ENCODE data around the gene CLEC2B. TPM values are rescaled to one million over a fixed set of nuclear protein-coding genes. Genes with fewer than 3 reads are reported as not detected.
A peak's percentile ranks its signal among the peaks of the same experiment; 100 is the strongest.

The CLEC2B gene
- total and polyA plus RNA-seq, 2 donors (not counting 1 experiment from before 2014, with no cell fraction given), result 9.7 to 15.7 TPM

GRCh38 chr12:9851050-9851449 is 18.1 kb downstream of the CLEC2B start:
- Histone ChIP-seq H3K4me1 (ENCODE audit: control insufficient read depth, extremely low read depth, insufficient read depth, low read length) (no peaks in the 10 kb centered on the region), H3K27me3 (ENCODE audit: control insufficient read depth, insufficient read depth, low read length) (no peaks in the 10 kb centered on the region), H3K79me2 (ENCODE audit: control insufficient read depth, insufficient read depth, low read length) (no peaks in the 10 kb centered on the region), H3K27ac (ENCODE audit: insufficient read depth, low read length) (no peak overlapping the region), H3K9ac (ENCODE audit: insufficient read depth, low read length) (no peak overlapping the region), H2AFZ (ENCODE audit: low read length) (no peak overlapping the region), H3K36me3 (ENCODE audit: control insufficient read depth, insufficient read depth, low read length) (no peaks in the 10 kb centered on the region), H3K4me3 (replicated peaks in 1 of 4; ENCODE audit: control extremely low read depth in 1 of 4, insufficient read depth in 1 of 4, low read depth in 3 of 4, low read length in 4 of 4) (no peak overlapping the region), H3K9me3 (ENCODE audit: control insufficient read depth, insufficient read depth, low read depth, low read length) (no peaks in the 10 kb centered on the region), H3K4me2 (ENCODE audit: extremely low read depth, insufficient read depth, low read length) (no peak overlapping the region), H4K20me1 (ENCODE audit: control insufficient read depth, extremely low read depth, insufficient read depth, low read length) (no peaks in the 10 kb centered on the region)
- no peak for DNase-seq (ENCODE audit: low read depth in 2 of 2)
- TF ChIP-seq CTCF (conservative IDR thresholded peaks at IDR 0.05 in 1 of 2, IDR thresholded peaks at IDR 0.05 in 1 of 2; ENCODE audit: low read depth in 1 of 2, low read length in 2 of 2), result no peak
- TF ChIP-seq EZH2 (IDR thresholded peaks at IDR 0.05; ENCODE audit: low read length, missing control alignments), result no peak

GRCh38 chr12:9848899-9849298 is 20.3 kb downstream of the CLEC2B start:
- TF ChIP-seq EZH2 (IDR thresholded peaks at IDR 0.05; ENCODE audit: low read length, missing control alignments) (no peak), CTCF (conservative IDR thresholded peaks at IDR 0.05 in 1 of 2, IDR thresholded peaks at IDR 0.05 in 1 of 2; ENCODE audit: low read depth in 1 of 2, low read length in 2 of 2) (no peak)
- Histone ChIP-seq H3K4me3 (replicated peaks in 1 of 4; ENCODE audit: control extremely low read depth in 1 of 4, insufficient read depth in 1 of 4, low read depth in 3 of 4, low read length in 4 of 4) (no peak overlapping the region), H3K9ac (ENCODE audit: insufficient read depth, low read length) (no peak overlapping the region), H4K20me1 (ENCODE audit: control insufficient read depth, extremely low read depth, insufficient read depth, low read length) (no peaks in the 10 kb centered on the region), H3K4me2 (ENCODE audit: extremely low read depth, insufficient read depth, low read length) (no peak overlapping the region), H3K9me3 (ENCODE audit: control insufficient read depth, insufficient read depth, low read depth, low read length) (no peaks in the 10 kb centered on the region), H3K27me3 (ENCODE audit: control insufficient read depth, insufficient read depth, low read length) (no peaks in the 10 kb centered on the region), H3K79me2 (ENCODE audit: control insufficient read depth, insufficient read depth, low read length) (no peaks in the 10 kb centered on the region), H2AFZ (ENCODE audit: low read length) (no peak overlapping the region), H3K4me1 (ENCODE audit: control insufficient read depth, extremely low read depth, insufficient read depth, low read length) (no peaks in the 10 kb centered on the region), H3K27ac (ENCODE audit: insufficient read depth, low read length) (no peak overlapping the region), H3K36me3 (ENCODE audit: control insufficient read depth, insufficient read depth, low read length) (no peaks in the 10 kb centered on the region)
- no peak for DNase-seq (ENCODE audit: low read depth in 2 of 2)

GRCh38 chr12:9843407-9843806 is 25.7 kb downstream of the CLEC2B start:
- Histone ChIP-seq H3K4me3 (replicated peaks in 1 of 4; ENCODE audit: control extremely low read depth in 1 of 4, insufficient read depth in 1 of 4, low read depth in 3 of 4, low read length in 4 of 4) (no peak overlapping the region), H3K4me2 (ENCODE audit: extremely low read depth, insufficient read depth, low read length) (no peak overlapping the region), H2AFZ (ENCODE audit: low read length) (no peak overlapping the region), H3K27me3 (ENCODE audit: control insufficient read depth, insufficient read depth, low read length) (no peaks in the 10 kb centered on the region), H3K9ac (ENCODE audit: insufficient read depth, low read length) (no peak overlapping the region), H3K27ac (ENCODE audit: insufficient read depth, low read length) (no peak overlapping the region), H3K79me2 (ENCODE audit: control insufficient read depth, insufficient read depth, low read length) (no peaks in the 10 kb centered on the region), H3K4me1 (ENCODE audit: control insufficient read depth, extremely low read depth, insufficient read depth, low read length) (no peaks in the 10 kb centered on the region), H4K20me1 (ENCODE audit: control insufficient read depth, extremely low read depth, insufficient read depth, low read length) (no peaks in the 10 kb centered on the region), H3K9me3 (ENCODE audit: control insufficient read depth, insufficient read depth, low read depth, low read length) (no peaks in the 10 kb centered on the region), H3K36me3 (ENCODE audit: control insufficient read depth, insufficient read depth, low read length) (no peaks in the 10 kb centered on the region)
- no peak for TF ChIP-seq CTCF (conservative IDR thresholded peaks at IDR 0.05 in 1 of 2, IDR thresholded peaks at IDR 0.05 in 1 of 2; ENCODE audit: low read depth in 1 of 2, low read length in 2 of 2)
- no peak for TF ChIP-seq EZH2 (IDR thresholded peaks at IDR 0.05; ENCODE audit: low read length, missing control alignments)
- DNase-seq (ENCODE audit: low read depth in 2 of 2), result peak in 1 of 2 donors; percentile 14

Data from fibroblast of lung (primary cell).